Measurements from ENCODE around the gene PTGER4.

Gene PTGER4

GRCh38 chr5:40678026-40678425, 1.7 kb upstream of the PTGER4 start:
- no peak for TF ChIP-seq CTCF (conservative IDR thresholded peaks at IDR 0.05; ENCODE audit: low read depth, low read length)
- peak overlapping the region; percentile 72; the same call in 1 of the 2 replicates for H3K9ac ChIP-seq
- peak overlapping the region; percentile 80 for H3K27ac ChIP-seq
- H2AFZ ChIP-seq (ENCODE audit: low read depth), result no peak overlapping the region
- H4K20me1 ChIP-seq (ENCODE audit: insufficient read depth), result no peaks in the 10 kb centered on the region
- H3K4me2 ChIP-seq, result peak overlapping the region; percentile 67
- peaks cover 38% of the 10 kb centered on the region for H3K4me1 ChIP-seq (ENCODE audit: low read depth, poor library complexity, severe bottlenecking)
- no peak overlapping the region for H3K4me3 ChIP-seq (IDR thresholded peaks at IDR 0.05; ENCODE audit: insufficient read depth, low read depth, low read length)
- no peaks in the 10 kb centered on the region for H3K27me3 ChIP-seq (ENCODE audit: insufficient read depth, low read depth)
- H3K36me3 ChIP-seq (ENCODE audit: insufficient read depth), result no peaks in the 10 kb centered on the region
- peaks cover 32% of the 10 kb centered on the region for H3K79me2 ChIP-seq (ENCODE audit: insufficient read depth, low read depth)

DNA sequence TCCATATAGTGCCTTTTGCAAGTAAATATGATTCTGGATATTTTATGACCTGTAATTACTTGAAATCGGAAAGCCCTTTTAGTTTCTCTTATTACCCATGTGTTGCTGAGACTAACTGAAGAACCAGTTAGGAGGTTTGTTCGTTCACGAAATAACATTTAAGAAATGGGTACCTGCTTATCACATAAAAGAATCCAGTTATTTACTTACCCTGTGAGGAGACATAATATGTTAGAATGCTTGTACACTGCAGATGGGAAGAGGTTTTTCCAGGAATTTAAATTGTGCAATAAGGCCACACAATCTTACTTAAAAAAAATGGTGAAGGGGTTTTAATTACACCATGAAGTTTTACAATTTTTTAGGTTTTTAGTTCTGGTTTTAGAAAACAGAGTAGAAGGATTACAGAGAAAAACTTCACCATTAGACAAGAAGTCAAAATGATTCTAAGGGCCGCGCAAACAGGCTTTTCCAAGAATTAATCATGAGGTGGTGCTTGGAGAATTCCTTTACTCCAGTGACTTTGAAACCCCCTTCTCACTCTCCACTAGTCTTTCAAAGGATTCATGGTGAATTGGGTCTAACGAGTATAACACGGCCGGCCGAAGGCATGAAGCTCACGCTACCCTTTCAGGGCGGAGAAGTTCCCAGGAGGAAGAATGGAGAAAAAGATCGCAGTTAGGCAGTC, 1.1 kb upstream of the PTGER4 start:
- Histone ChIP-seq H3K4me1 (ENCODE audit: low read depth, poor library complexity, severe bottlenecking) (peaks cover 44% of the 10 kb centered on the region), H3K79me2 (ENCODE audit: insufficient read depth, low read depth) (peaks cover 38% of the 10 kb centered on the region), H4K20me1 (ENCODE audit: insufficient read depth) (no peaks in the 10 kb centered on the region), H3K9ac (peak overlapping the region; percentile 72), H3K27me3 (ENCODE audit: insufficient read depth, low read depth) (no peaks in the 10 kb centered on the region), H3K36me3 (ENCODE audit: insufficient read depth) (no peaks in the 10 kb centered on the region), H3K4me3 (IDR thresholded peaks at IDR 0.05; ENCODE audit: insufficient read depth, low read depth, low read length) (no peak overlapping the region), H3K27ac (peak overlapping the region; percentile 80), H2AFZ (ENCODE audit: low read depth) (peak overlapping the region; percentile 35; the same call in 1 of the 2 replicates), H3K4me2 (peak overlapping the region; percentile 67)
- no peak for TF ChIP-seq CTCF (conservative IDR thresholded peaks at IDR 0.05; ENCODE audit: low read depth, low read length)

- Histone ChIP-seq H4K20me1 (ENCODE audit: insufficient read depth) (no peaks in the 10 kb centered on the region), H3K4me2 (peak overlapping the region; percentile 83), H3K4me3 (IDR thresholded peaks at IDR 0.05; ENCODE audit: insufficient read depth, low read depth, low read length) (no peak overlapping the region), H3K36me3 (ENCODE audit: insufficient read depth) (no peaks in the 10 kb centered on the region), H3K9ac (peak overlapping the region; percentile 72), H3K79me2 (ENCODE audit: insufficient read depth, low read depth) (peaks cover 43% of the 10 kb centered on the region), H2AFZ (ENCODE audit: low read depth) (peak overlapping the region; percentile 83), H3K27me3 (ENCODE audit: insufficient read depth, low read depth) (no peaks in the 10 kb centered on the region), H3K27ac (peak overlapping the region; percentile 80), H3K4me1 (ENCODE audit: low read depth, poor library complexity, severe bottlenecking) (peaks cover 49% of the 10 kb centered on the region)
- no peak for TF ChIP-seq CTCF (conservative IDR thresholded peaks at IDR 0.05; ENCODE audit: low read depth, low read length)
These were observed 385 bp upstream of the PTGER4 start for GRCh38 chr5:40679148-40679912.

DNA sequence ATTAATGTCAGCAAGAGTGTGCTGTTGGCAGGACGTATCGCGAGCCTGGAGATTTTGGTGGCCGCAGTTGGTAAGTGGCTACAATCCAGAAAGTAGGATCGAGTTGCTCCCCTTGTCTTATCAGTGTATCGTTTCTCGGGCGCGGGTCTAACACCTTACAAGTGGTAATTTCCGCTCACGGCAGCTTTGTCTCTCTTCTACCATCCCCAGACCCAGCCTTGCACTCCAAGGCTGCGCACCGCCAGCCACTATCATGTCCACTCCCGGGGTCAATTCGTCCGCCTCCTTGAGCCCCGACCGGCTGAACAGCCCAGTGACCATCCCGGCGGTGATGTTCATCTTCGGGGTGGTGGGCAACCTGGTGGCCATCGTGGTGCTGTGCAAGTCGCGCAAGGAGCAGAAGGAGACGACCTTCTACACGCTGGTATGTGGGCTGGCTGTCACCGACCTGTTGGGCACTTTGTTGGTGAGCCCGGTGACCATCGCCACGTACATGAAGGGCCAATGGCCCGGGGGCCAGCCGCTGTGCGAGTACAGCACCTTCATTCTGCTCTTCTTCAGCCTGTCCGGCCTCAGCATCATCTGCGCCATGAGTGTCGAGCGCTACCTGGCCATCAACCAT, 1.1 kb downstream of the PTGER4 start:
- Histone ChIP-seq H3K4me2 (peak overlapping the region; percentile 83), H3K9ac (peak overlapping the region; percentile 14; the same call in 1 of the 2 replicates), H4K20me1 (ENCODE audit: insufficient read depth) (no peaks in the 10 kb centered on the region), H3K27ac (peak overlapping the region; percentile 24; the same call in 1 of the 2 replicates), H3K27me3 (ENCODE audit: insufficient read depth, low read depth) (no peaks in the 10 kb centered on the region), H2AFZ (ENCODE audit: low read depth) (no peak overlapping the region), H3K4me1 (ENCODE audit: low read depth, poor library complexity, severe bottlenecking) (peaks cover 59% of the 10 kb centered on the region), H3K4me3 (IDR thresholded peaks at IDR 0.05; ENCODE audit: insufficient read depth, low read depth, low read length) (no peak overlapping the region), H3K79me2 (ENCODE audit: insufficient read depth, low read depth) (peaks cover 58% of the 10 kb centered on the region), H3K36me3 (ENCODE audit: insufficient read depth) (no peaks in the 10 kb centered on the region)
- no peak for TF ChIP-seq CTCF (conservative IDR thresholded peaks at IDR 0.05; ENCODE audit: low read depth, low read length)
